ENCODE results near the gene COL5A1. TPM values are rescaled to one million over a fixed set of nuclear protein-coding genes. Genes with fewer than 3 reads are reported as not detected.
A peak's percentile ranks its signal among the peaks of the same experiment; 100 is the strongest.
"Not testable (repeated sequence)": the region's sequence is repeated elsewhere in the genome, so short reads cannot be mapped to it uniquely, and the experiment has no call there.

Gene COL5A1
- total RNA-seq, 2 experiments from 2014 or later, result 0.10 TPM; not detected in 1

- CTCF ChIA-PET, result no interaction called here
- no peaks in the 10 kb centered on the region for H3K27me3 Mint-ChIP-seq (ENCODE audit: low read depth)
These were observed 62.9 kb downstream of the COL5A1 start for GRCh38 chr9:134704498-134704897.

GRCh38 chr9:134705786-134706185, 64.2 kb downstream of the COL5A1 start:
- Mint-ChIP-seq H3K9me3 (no peaks in the 10 kb centered on the region), H3K4me1 (ENCODE audit: low read depth) (no peaks in the 10 kb centered on the region), H3K36me3 (ENCODE audit: low read depth) (no peaks in the 10 kb centered on the region), H3K27me3 (ENCODE audit: low read depth) (no peaks in the 10 kb centered on the region), H3K27ac (no peak overlapping the region), H3K4me3 (no peak overlapping the region)
- CTCF ChIA-PET, result no interaction called here
- intact Hi-C loops (cut with micrococcal nuclease), result no loop called here
- DNase-seq, result no peak

More at GRCh38 chr9:134704498-134704897, 62.9 kb downstream of the COL5A1 start:
- Mint-ChIP-seq H3K27ac (no peak overlapping the region), H3K36me3 (ENCODE audit: low read depth) (no peaks in the 10 kb centered on the region), H3K4me1 (ENCODE audit: low read depth) (no peaks in the 10 kb centered on the region), H3K4me3 (no peak overlapping the region), H3K9me3 (no peaks in the 10 kb centered on the region)
- intact Hi-C loops (cut with micrococcal nuclease), result no loop called here
- no peak for DNase-seq

- intact Hi-C loops (cut with micrococcal nuclease), result no loop called here
- Mint-ChIP-seq H3K36me3 (ENCODE audit: low read depth) (no peaks in the 10 kb centered on the region), H3K9me3 (no peaks in the 10 kb centered on the region), H3K4me1 (ENCODE audit: low read depth) (no peaks in the 10 kb centered on the region), H3K4me3 (no peak overlapping the region), H3K27me3 (ENCODE audit: low read depth) (no peaks in the 10 kb centered on the region), H3K27ac (no peak overlapping the region)
- CTCF ChIA-PET, result no interaction called here
- DNase-seq, result no peak
These were observed 64.9 kb downstream of the COL5A1 start for GRCh38 chr9:134706522-134706921.

GRCh38 chr9:134707031-134707680, 65.6 kb downstream of the COL5A1 start:
- Mint-ChIP-seq H3K4me1 (ENCODE audit: low read depth) (no peaks in the 10 kb centered on the region), H3K9me3 (no peaks in the 10 kb centered on the region), H3K27ac (no peak overlapping the region), H3K36me3 (ENCODE audit: low read depth) (no peaks in the 10 kb centered on the region), H3K4me3 (no peak overlapping the region), H3K27me3 (ENCODE audit: low read depth) (no peaks in the 10 kb centered on the region)
- intact Hi-C loops (cut with micrococcal nuclease), result no loop called here
- no peak for DNase-seq
- CTCF ChIA-PET, result no interaction called here

DNA sequence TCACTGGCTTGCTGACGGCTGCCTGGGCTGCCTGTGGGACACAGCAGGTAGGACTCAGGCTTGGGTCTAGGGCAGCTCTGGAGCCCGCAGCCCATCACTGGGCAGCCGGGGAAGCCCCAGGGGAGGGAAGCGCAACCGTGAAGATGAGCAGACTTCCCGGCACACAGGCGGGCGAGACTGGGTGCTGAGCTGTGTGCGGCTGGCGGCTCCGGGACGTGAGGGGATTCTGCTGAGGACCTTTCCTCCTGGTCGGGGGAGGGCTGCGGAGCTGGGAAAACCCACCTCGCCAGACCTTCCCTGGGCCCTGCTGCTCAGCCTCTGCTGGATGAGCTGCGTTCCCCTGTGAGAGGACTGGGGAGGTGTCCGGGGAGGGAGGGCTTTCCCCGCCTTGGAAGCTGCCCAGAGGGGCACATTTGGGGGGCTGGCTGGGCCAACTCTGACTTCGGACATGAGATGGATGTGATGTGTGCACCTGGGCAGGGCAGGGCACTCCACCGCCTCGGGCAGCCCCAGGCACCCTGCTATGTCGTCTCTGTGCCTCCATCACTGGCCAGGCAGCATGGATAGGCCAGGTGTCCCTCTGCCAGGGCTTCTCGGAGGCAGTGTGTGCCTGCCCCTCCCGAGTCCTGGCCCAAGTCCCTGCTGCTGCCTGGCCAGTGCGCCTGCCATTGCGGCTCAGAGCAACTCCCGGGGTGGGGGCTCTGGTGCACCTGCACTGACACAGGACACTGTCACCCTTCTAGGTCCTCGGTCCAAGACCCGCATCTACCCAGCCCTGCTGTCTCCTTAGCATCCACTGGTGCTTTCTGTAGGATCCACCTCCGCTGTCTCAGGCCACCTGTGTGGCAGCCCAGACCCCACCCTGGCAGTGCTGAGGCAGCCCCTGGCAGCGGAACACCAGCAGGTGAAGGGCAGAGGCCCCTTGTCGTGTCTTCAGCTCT, 66.4 kb downstream of the COL5A1 start:
- CTCF ChIA-PET, result no interaction called here
- H3K4me1 Mint-ChIP-seq (ENCODE audit: low read depth), result peaks cover 1% of the 10 kb centered on the region
- intact Hi-C loops (cut with micrococcal nuclease), result no loop called here
- no peaks in the 10 kb centered on the region for H3K27me3 Mint-ChIP-seq (ENCODE audit: low read depth)
- H3K36me3 Mint-ChIP-seq (ENCODE audit: low read depth), result no peaks in the 10 kb centered on the region
- H3K4me3 Mint-ChIP-seq, result no peak overlapping the region
- no peaks in the 10 kb centered on the region for H3K9me3 Mint-ChIP-seq
- no peak for DNase-seq
- no peak overlapping the region for H3K27ac Mint-ChIP-seq

DNA sequence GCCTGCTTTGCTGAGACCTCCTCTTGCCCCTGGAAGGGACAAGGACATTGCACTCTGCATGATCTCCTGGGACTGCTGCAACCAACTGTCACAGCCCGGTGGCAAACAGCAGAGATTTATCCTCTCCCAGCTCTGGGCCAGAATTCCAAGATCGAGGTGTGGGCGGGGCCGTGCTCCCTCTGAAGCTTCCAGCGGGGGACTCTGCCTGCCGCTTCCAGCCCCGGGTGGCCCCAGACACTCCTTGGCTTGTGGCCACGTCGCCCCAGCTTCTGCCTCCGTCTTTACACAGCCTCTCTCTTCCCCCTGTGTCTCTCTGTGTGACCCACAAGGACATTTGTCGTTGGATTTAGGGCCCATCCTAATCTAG, 67.1 kb downstream of the COL5A1 start:
- no peak overlapping the region for H3K27ac Mint-ChIP-seq
- DNase-seq, result no peak
- no peaks in the 10 kb centered on the region for H3K36me3 Mint-ChIP-seq (ENCODE audit: low read depth)
- H3K4me3 Mint-ChIP-seq, result no peak overlapping the region
- intact Hi-C loops (cut with micrococcal nuclease), result no loop called here
- H3K4me1 Mint-ChIP-seq (ENCODE audit: low read depth), result peaks cover 1% of the 10 kb centered on the region
- H3K27me3 Mint-ChIP-seq (ENCODE audit: low read depth), result no peaks in the 10 kb centered on the region
- no peaks in the 10 kb centered on the region for H3K9me3 Mint-ChIP-seq
- CTCF ChIA-PET, result no interaction called here

DNA sequence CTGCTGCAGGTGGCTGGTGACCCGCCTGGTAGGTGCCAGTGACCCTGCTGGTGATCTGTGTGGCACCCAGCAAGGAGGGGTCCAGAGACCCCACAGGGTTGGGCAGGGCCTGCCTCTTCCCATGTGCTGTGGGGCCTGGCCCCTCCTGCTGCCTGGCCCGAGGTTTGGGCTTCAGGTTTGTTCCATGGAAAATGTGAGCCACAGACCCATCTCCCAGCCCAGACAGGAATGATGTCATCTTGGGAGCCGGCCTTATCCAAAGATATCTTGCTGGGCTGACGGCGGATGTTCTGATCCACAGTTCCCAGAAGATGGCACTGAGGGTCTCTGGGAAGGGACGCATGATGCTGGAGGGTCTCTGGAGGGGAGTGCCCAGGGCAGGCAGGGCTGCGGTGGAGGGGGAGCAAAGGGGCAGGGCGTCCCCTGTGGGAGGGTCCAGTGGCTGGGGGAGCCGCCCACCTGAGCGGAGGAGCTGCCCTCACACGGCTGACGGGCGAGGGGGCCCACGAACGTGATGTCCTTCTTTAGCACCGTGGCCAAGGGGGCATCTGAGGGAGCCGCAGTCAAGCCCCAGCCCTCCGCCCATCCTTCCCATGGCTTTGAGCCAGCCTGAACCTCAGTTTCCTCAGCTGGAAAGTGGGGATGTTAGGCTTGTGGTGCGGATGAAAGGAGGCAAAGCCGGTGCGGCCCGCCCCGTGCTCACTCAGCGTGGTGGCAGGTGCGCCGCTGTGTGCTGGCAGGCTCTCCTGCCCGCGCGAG, 68.1 kb downstream of the COL5A1 start:
- no peak for DNase-seq
- Mint-ChIP-seq H3K27ac (no peak overlapping the region), H3K36me3 (ENCODE audit: low read depth) (no peaks in the 10 kb centered on the region), H3K9me3 (no peaks in the 10 kb centered on the region), H3K4me3 (no peak overlapping the region), H3K27me3 (ENCODE audit: low read depth) (no peaks in the 10 kb centered on the region), H3K4me1 (ENCODE audit: low read depth) (peaks cover 1% of the 10 kb centered on the region)
- CTCF ChIA-PET, result no interaction called here
- intact Hi-C loops (cut with micrococcal nuclease), result no loop called here

- no peaks in the 10 kb centered on the region for H3K27me3 Mint-ChIP-seq (ENCODE audit: low read depth)
- DNase-seq, result no peak
- intact Hi-C loops (cut with micrococcal nuclease), result no loop called here
- no peaks in the 10 kb centered on the region for H3K9me3 Mint-ChIP-seq
- peaks cover 1% of the 10 kb centered on the region for H3K4me1 Mint-ChIP-seq (ENCODE audit: low read depth)
- CTCF ChIA-PET, result no interaction called here
- no peak overlapping the region for H3K27ac Mint-ChIP-seq
- no peak overlapping the region for H3K4me3 Mint-ChIP-seq
- H3K36me3 Mint-ChIP-seq (ENCODE audit: low read depth), result no peaks in the 10 kb centered on the region
These were observed 68.6 kb downstream of the COL5A1 start for GRCh38 chr9:134710271-134710540.

GRCh38 chr9:134710901-134711300, 69.3 kb downstream of the COL5A1 start:
- Mint-ChIP-seq H3K4me1 (ENCODE audit: low read depth) (peaks cover 1% of the 10 kb centered on the region), H3K27me3 (ENCODE audit: low read depth) (no peaks in the 10 kb centered on the region), H3K36me3 (ENCODE audit: low read depth) (no peaks in the 10 kb centered on the region), H3K9me3 (no peaks in the 10 kb centered on the region), H3K4me3 (no peak overlapping the region), H3K27ac (no peak overlapping the region)
- intact Hi-C loops (cut with micrococcal nuclease), result no loop called here
- CTCF ChIA-PET, result no interaction called here
- DNase-seq, result no peak

GRCh38 chr9:134712243-134712642, 70.6 kb downstream of the COL5A1 start:
- Mint-ChIP-seq H3K4me1 (ENCODE audit: low read depth) (peaks cover 1% of the 10 kb centered on the region), H3K36me3 (ENCODE audit: low read depth) (no peaks in the 10 kb centered on the region), H3K9me3 (no peaks in the 10 kb centered on the region), H3K27me3 (ENCODE audit: low read depth) (no peaks in the 10 kb centered on the region), H3K4me3 (no peak overlapping the region), H3K27ac (no peak overlapping the region)
- CTCF ChIA-PET, result no interaction called here
- intact Hi-C loops (cut with micrococcal nuclease), result no loop called here
- no peak for DNase-seq

DNA sequence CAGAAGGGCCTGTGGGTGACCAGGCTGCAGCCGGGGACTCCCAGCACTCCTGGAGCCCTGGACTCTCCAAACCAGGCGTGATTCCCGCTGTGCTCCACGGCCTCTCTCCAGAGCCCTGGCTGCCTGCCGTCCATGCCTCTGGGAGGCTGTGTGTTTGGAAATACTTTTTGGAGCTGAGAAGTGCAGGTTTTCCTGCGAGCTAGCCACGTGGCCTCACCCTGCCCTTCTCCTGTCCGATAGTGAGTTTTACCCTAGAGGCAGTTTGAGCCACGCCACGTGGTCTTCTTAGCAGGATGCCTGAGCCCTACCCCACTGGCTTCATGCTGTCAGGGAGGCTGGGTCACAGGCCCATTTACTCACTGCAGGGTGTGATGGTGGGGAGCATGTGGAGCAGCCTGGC, 71.3 kb downstream of the COL5A1 start:
- H3K36me3 Mint-ChIP-seq (ENCODE audit: low read depth), result no peaks in the 10 kb centered on the region
- peak overlapping the region; percentile 24 for H3K27ac Mint-ChIP-seq
- no peaks in the 10 kb centered on the region for H3K9me3 Mint-ChIP-seq
- no peak for DNase-seq
- H3K4me1 Mint-ChIP-seq (ENCODE audit: low read depth), result peaks cover 1% of the 10 kb centered on the region
- H3K27me3 Mint-ChIP-seq (ENCODE audit: low read depth), result no peaks in the 10 kb centered on the region
- H3K4me3 Mint-ChIP-seq, result no peak overlapping the region
- intact Hi-C loops (cut with micrococcal nuclease), result no loop called here
- CTCF ChIA-PET, result no interaction called here

GRCh38 chr9:134715536-134715935, 73.9 kb downstream of the COL5A1 start:
- H3K4me1 Mint-ChIP-seq (ENCODE audit: low read depth); H3K9me3 Mint-ChIP-seq; CTCF ChIA-PET; intact Hi-C loops (cut with micrococcal nuclease); H3K27me3 Mint-ChIP-seq (ENCODE audit: low read depth); DNase-seq; H3K36me3 Mint-ChIP-seq (ENCODE audit: low read depth); H3K27ac Mint-ChIP-seq; H3K4me3 Mint-ChIP-seq: not testable (repeated sequence)

DNA sequence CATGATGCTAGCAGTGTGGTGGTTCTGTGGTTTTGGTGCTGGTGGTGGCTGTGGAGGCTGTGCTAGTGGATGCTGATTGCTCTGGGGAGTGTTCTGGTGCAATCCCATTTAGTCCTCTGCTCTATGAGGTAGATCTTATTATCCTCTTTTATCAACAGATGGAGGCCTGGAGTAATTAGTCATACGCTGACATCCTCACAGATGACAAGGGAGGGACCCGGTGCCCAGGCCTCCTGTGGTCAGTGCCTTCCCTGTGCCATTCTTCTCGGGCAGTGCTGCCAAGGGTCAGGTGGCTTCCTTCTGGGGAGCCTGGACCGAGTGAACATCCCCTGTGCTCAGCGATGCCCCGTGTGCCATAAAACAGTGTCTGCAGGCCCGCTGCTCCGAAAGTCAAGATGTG, 74.5 kb downstream of the COL5A1 start:
- Mint-ChIP-seq H3K9me3 (no peaks in the 10 kb centered on the region), H3K27me3 (ENCODE audit: low read depth) (no peaks in the 10 kb centered on the region), H3K36me3 (ENCODE audit: low read depth) (no peaks in the 10 kb centered on the region), H3K4me1 (ENCODE audit: low read depth) (peaks cover 1% of the 10 kb centered on the region), H3K27ac (no peak overlapping the region), H3K4me3 (no peak overlapping the region)
- DNase-seq, result no peak
- CTCF ChIA-PET, result no interaction called here
- intact Hi-C loops (cut with micrococcal nuclease), result no loop called here

Measured in activated naive CD4-positive, alpha-beta T cell treated with anti-CD3 and anti-CD28 coated beads for 36 hours (primary cell).